Uterine smooth muscle cell (primary cell): Measurements from ENCODE around the gene MYO7B. TPM values are rescaled to one million over a fixed set of nuclear protein-coding genes. Genes with fewer than 3 reads are reported as not detected.

Source experiments
- total RNA-seq: library from RNA; depleted of rRNA; stranded (reverse); fragments of >200 nt; gene quantifications from 2 replicates; pipeline ENCODE4 v1.2.3, GENCODE V29; 2014

Gene MYO7B
- total RNA-seq: under 0.01 and 0.12 TPM in 2 replicates

DNA sequence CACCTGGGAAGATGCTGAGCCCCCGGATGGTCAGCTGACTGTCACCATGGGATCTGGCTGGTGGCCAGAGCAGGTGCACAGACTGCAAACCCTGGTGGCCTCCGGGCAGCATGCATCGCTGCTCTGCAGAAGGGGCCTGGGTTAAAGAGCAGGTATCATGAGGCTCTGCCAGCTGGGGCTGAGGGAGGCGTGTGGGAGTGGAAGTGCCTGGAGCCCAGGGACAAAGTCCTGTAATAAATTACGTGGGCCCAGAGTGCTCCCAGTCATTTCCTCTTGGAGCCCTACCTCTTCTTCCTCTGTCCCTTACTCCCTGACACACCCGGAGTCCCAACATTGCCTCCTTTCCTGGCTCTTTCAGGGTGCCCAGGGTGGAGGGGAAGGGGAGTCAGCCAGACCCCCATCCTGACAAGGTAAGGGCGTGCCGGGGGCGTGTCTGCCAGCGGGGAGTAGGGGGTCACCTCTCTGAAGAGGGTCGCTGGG is at the start of gene MYO7B:
TSS of gene MYO7B (plus strand) at position 262 of the 480 bp plus-strand sequence. CDS start 24,040 bp downstream, outside the sequence.

DNA sequence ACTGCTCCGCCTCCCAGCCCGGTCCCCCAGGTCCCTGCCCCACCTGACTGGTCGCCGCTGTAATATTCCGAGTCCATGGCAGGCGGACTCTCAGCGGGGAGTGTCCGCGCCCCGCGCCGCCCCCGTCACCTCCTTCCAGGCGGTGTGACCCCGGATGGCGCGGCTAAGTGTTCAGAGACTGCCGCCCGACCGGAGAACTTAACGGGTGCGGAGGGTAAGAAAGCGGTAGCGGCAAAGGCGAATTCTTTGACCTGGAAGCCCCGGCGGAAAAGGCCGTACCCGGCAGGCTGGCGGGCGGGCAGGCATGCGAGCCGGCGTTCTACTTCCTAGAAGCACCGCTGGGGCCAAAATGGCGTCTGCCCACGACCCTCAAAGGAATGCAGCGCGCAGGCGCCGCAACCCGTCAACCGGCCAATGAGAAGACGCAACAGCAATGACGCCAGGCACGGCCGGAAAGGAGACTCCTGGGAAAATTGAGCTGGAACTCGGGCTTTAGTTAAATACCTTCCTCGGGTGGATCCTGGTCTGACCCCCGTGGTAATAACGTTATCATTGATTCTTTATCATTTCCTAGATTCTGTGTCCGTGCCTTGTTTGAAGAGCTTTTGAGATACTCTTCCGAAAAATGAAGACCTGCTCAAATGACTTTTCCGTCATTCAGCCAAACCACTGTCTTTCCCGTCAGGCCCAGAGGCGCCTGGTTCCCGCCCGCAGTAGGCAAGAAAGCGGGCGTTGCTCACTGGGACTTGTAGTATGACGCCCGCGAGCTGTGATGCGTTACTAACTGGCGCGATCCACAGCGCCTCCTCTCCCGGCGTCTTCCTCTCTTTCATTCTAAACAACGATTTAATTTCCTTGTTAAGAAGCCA is 9.1 kb upstream of the MYO7B start, which contains the start of gene IWS1:
TSS of gene IWS1 (minus strand) at position 358 of the 869 bp plus-strand sequence. CDS start at position 77, 281 bp downstream.

DNA sequence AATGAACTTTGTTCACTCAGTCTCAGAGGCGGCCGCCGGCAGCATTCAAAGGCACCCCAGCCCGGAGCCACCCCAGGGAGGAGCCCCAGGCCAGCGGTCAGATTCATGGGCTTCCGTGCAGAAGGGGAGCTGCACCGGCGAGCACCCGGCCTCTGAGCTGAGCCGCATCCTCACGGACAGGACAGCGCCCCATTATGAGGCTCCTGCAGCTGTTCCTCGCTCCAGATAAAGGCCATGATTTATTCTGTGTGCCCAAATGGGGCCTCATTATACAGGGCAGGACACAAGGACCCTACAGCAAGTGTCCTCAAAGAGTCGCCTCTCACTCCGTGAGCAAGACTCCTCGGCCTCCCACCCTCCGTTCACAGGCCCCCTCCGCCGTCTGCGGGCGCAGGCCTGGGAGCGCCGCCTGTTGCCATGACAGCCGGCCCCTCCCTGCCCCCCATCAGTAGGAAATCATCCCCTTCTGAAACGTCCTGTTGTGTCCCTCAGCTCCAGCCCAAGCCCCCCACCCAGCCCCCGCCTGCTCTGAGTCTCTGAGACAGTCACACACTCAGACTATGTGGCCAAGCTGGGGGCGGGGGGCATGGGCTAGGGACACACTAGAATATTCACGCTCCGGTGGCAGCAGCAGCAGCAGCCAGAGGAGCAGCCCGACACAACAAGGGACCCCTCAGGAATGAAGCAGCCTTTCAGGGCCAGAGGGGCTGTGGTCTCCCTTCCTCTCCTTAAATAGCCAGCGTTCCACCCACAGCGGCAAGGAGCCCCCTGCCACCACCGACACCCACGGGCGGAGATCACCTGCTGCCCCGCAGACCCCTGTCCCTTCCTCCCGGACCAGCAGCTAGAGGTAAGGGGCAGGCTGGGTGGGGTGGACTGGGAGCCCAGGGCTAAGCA is 110.2 kb downstream of the MYO7B start, which contains the start of gene GPR17:
TSS of gene GPR17 (plus strand) at position 759 of the 897 bp plus-strand sequence. CDS start 4,583 bp downstream, outside the sequence.

DNA sequence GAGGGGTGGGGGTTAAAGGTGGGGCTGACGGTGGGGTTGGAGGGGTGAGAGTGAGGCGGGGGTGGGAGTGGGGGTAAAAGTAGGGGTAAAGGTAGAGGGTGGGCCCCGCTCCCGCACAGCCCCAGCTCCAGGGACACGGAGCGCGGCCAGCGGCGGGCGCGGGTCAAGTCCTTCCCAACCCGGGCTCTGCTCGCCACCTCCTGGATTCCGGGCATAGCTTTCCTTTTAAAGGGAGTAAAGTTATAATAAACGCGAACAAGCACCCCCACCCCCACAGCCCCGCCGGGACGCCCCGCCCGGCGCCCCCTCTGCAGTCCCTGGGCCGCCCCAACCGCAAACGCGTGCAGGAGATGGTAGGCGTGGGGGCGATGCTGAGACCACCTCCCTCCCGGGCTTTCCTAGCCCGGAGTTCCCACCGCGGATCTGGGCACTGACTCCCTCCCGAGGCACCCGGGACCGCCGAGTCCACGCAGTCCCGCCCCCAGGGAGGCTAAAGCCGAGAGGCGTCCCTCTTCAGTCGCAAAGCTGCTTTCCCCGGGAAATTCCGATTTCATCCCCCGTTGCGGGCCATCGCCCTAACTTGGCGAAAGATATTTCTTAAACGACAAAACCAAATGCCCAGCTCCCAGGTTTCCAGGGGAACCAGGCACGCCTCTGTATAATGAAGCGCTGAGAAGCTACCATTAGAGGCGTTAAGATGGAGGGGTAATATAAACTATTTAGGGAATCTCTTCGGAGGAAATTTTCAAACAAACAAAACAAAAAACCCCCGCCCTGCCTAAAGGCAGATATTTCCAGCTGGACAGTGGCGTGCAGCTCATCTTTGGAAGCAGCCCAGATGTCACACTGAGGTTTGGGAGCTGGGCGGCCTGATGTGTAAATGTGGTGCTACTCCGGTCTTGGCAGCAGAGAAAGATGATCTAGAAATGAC is 140.1 kb downstream of the MYO7B start, which contains the start of gene LIMS2:
TSS of gene LIMS2 (minus strand) at position 200 of the 931 bp plus-strand sequence. CDS start 506 bp downstream, outside the sequence.

Other genes with a start within 250 kb of the MYO7B start
- 53.6 and 63.7 TPM in 2 replicates for gene ERCC3, start 241.5 kb upstream of the MYO7B start, total RNA-seq
- gene MAP3K2, start 147.7 kb upstream of the MYO7B start, total RNA-seq: 40.1 and 50.0 TPM in 2 replicates
- not detected in 2 replicates for gene PROC, start 117.3 kb upstream of the MYO7B start, total RNA-seq
- 46.9 and 51.2 TPM in 2 replicates for gene IWS1, start 9.2 kb upstream of the MYO7B start, total RNA-seq
- not detected in 2 replicates for gene GPR17, start 110.5 kb downstream of the MYO7B start, total RNA-seq
- gene LIMS2, start 139.8 kb downstream of the MYO7B start, total RNA-seq: 0.33 and 1.4 TPM in 2 replicates
- gene SFT2D3, start 165.8 kb downstream of the MYO7B start, total RNA-seq: 5.5 and 5.9 TPM in 2 replicates